ENCODE results near the gene COL23A1. TPM values are rescaled to one million over a fixed set of nuclear protein-coding genes. Genes with fewer than 3 reads are reported as not detected.

Gene COL23A1
- total RNA-seq, 1 experiment from 2014 or later = not detected

GRCh38 chr5:178273041-178273440, 317.2 kb downstream of the COL23A1 start:
- POLR2A ChIA-PET (ENCODE audit: low non-redundant PET) = no interaction called here
- Histone ChIP-seq H3K27ac (ENCODE audit: low read depth, low read length, poor library complexity, severe bottlenecking) (no peak overlapping the region), H3K36me3 (ENCODE audit: insufficient read depth, low read length, poor library complexity, severe bottlenecking) (no peaks in the 10 kb centered on the region), H3K4me3 (ENCODE audit: low read depth, low read length, poor library complexity, severe bottlenecking) (no peak overlapping the region), H3K27me3 (replicated peaks; ENCODE audit: insufficient read depth, low read depth, low read length, poor library complexity) (no peaks in the 10 kb centered on the region), H3K9me3 (ENCODE audit: low read depth, low read length, poor library complexity, severe bottlenecking) (no peaks in the 10 kb centered on the region), H3K4me1 (ENCODE audit: insufficient read depth, low read length, poor library complexity, severe bottlenecking) (no peaks in the 10 kb centered on the region)
- TF ChIP-seq, protein P1, sequence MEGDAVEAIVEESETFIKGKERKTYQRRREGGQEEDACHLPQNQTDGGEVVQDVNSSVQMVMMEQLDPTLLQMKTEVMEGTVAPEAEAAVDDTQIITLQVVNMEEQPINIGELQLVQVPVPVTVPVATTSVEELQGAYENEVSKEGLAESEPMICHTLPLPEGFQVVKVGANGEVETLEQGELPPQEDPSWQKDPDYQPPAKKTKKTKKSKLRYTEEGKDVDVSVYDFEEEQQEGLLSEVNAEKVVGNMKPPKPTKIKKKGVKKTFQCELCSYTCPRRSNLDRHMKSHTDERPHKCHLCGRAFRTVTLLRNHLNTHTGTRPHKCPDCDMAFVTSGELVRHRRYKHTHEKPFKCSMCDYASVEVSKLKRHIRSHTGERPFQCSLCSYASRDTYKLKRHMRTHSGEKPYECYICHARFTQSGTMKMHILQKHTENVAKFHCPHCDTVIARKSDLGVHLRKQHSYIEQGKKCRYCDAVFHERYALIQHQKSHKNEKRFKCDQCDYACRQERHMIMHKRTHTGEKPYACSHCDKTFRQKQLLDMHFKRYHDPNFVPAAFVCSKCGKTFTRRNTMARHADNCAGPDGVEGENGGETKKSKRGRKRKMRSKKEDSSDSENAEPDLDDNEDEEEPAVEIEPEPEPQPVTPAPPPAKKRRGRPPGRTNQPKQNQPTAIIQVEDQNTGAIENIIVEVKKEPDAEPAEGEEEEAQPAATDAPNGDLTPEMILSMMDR (conservative IDR thresholded peaks at IDR 0.05; ENCODE audit: low read depth, low read length) = no peak
- TF ChIP-seq EZH2 (IDR thresholded peaks at IDR 0.05; ENCODE audit: borderline replicate concordance, low read depth, low read length, poor library complexity, severe bottlenecking) = no peak
- DNase-seq (ENCODE audit: low spot score) = no peak
- intact Hi-C loops (cut with micrococcal nuclease; ENCODE audit: unreplicated experiment) = no loop called here
- no TSS peak for BruUV-seq (replicated peaks)
- CTCF ChIA-PET = no interaction called here

- H3K9me3 ChIP-seq (ENCODE audit: low read depth, low read length, poor library complexity, severe bottlenecking) = no peaks in the 10 kb centered on the region
- no peaks in the 10 kb centered on the region for H3K4me1 ChIP-seq (ENCODE audit: insufficient read depth, low read length, poor library complexity, severe bottlenecking)
- no TSS peak for BruUV-seq (replicated peaks)
- no peaks in the 10 kb centered on the region for H3K36me3 ChIP-seq (ENCODE audit: insufficient read depth, low read length, poor library complexity, severe bottlenecking)
- intact Hi-C loops (cut with micrococcal nuclease; ENCODE audit: unreplicated experiment) = no loop called here
- H3K4me3 ChIP-seq (ENCODE audit: low read depth, low read length, poor library complexity, severe bottlenecking) = no peak overlapping the region
- no peaks in the 10 kb centered on the region for H3K27me3 ChIP-seq (replicated peaks; ENCODE audit: insufficient read depth, low read depth, low read length, poor library complexity)
- CTCF ChIA-PET = no interaction called here
- no peak overlapping the region for H3K27ac ChIP-seq (ENCODE audit: low read depth, low read length, poor library complexity, severe bottlenecking)
- POLR2A ChIA-PET (ENCODE audit: low non-redundant PET) = no interaction called here
- no peak for DNase-seq (ENCODE audit: low spot score)
- no peak for TF ChIP-seq EZH2 (IDR thresholded peaks at IDR 0.05; ENCODE audit: borderline replicate concordance, low read depth, low read length, poor library complexity, severe bottlenecking)
Measured at GRCh38 chr5:178272591-178272990, 317.6 kb downstream of the COL23A1 start.

DNA sequence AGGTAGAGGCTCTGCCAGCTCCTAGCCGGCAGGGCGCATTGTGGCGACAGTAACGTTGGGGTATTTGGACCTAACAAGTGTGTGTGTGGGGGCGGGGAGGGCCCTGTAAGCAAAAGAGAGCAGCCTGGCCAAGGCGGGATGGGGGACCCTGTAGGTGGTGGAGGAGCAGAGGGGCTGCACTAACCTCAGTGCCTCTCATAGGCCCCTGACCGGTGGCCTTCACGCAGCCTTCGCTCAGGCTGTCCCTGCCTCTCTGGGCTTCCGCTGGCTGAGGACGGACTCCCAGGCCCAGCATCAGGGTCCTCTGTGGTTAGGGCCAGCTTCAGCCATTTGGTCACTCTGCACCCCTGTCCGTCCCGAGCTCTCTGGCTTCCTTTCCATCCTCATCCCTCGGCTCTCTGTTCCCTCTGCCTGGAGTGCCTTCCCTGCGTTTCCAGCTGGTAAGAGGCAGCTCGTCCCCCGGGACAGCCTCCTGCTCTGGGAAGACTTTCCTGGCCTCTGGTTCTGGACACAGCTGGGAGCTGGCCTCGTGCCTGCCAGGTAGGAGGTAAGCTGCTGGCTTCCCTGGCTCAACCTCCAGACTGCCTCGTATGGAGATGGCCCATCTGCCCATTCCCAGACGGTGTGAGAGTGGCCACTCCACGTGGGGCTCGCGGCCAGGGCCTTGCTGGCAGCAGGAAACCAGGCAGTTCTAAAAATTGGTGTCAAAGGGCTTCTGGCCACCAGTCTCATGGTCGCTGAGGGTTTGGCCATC, 318.3 kb downstream of the COL23A1 start:
- DNase-seq (ENCODE audit: low spot score) = no peak
- intact Hi-C loops (cut with micrococcal nuclease; ENCODE audit: unreplicated experiment) = no loop called here
- Histone ChIP-seq H3K4me1 (ENCODE audit: insufficient read depth, low read length, poor library complexity, severe bottlenecking) (no peaks in the 10 kb centered on the region), H3K27me3 (replicated peaks; ENCODE audit: insufficient read depth, low read depth, low read length, poor library complexity) (no peaks in the 10 kb centered on the region), H3K27ac (ENCODE audit: low read depth, low read length, poor library complexity, severe bottlenecking) (no peak overlapping the region), H3K4me3 (ENCODE audit: low read depth, low read length, poor library complexity, severe bottlenecking) (no peak overlapping the region), H3K36me3 (ENCODE audit: insufficient read depth, low read length, poor library complexity, severe bottlenecking) (no peaks in the 10 kb centered on the region), H3K9me3 (ENCODE audit: low read depth, low read length, poor library complexity, severe bottlenecking) (no peaks in the 10 kb centered on the region)
- BruUV-seq (replicated peaks) = no TSS peak
- ChIA-PET POLR2A (ENCODE audit: low non-redundant PET) (no interaction called here), CTCF (no interaction called here)
- no peak for TF ChIP-seq EZH2 (IDR thresholded peaks at IDR 0.05; ENCODE audit: borderline replicate concordance, low read depth, low read length, poor library complexity, severe bottlenecking)
- TF ChIP-seq, protein P1 (conservative IDR thresholded peaks at IDR 0.05; ENCODE audit: low read depth, low read length) = no peak

- no peaks in the 10 kb centered on the region for H3K27me3 ChIP-seq (replicated peaks; ENCODE audit: insufficient read depth, low read depth, low read length, poor library complexity)
- BruUV-seq (replicated peaks) = no TSS peak
- no peak overlapping the region for H3K27ac ChIP-seq (ENCODE audit: low read depth, low read length, poor library complexity, severe bottlenecking)
- TF ChIP-seq, protein P1 (conservative IDR thresholded peaks at IDR 0.05; ENCODE audit: low read depth, low read length) = no peak
- no peak for TF ChIP-seq EZH2 (IDR thresholded peaks at IDR 0.05; ENCODE audit: borderline replicate concordance, low read depth, low read length, poor library complexity, severe bottlenecking)
- H3K9me3 ChIP-seq (ENCODE audit: low read depth, low read length, poor library complexity, severe bottlenecking) = no peaks in the 10 kb centered on the region
- no peak overlapping the region for H3K4me3 ChIP-seq (ENCODE audit: low read depth, low read length, poor library complexity, severe bottlenecking)
- intact Hi-C loops (cut with micrococcal nuclease; ENCODE audit: unreplicated experiment) = no loop called here
- ChIA-PET POLR2A (ENCODE audit: low non-redundant PET) (no interaction called here), CTCF (no interaction called here)
- no peaks in the 10 kb centered on the region for H3K4me1 ChIP-seq (ENCODE audit: insufficient read depth, low read length, poor library complexity, severe bottlenecking)
- DNase-seq (ENCODE audit: low spot score) = no peak
- no peaks in the 10 kb centered on the region for H3K36me3 ChIP-seq (ENCODE audit: insufficient read depth, low read length, poor library complexity, severe bottlenecking)
Measured at GRCh38 chr5:178271231-178271630, 319.0 kb downstream of the COL23A1 start.
